Effector CD4-positive, alpha-beta T cell (primary cell): ENCODE data around the gene TMCC3.
"Not testable (repeated sequence)": the region's sequence is repeated elsewhere in the genome, so short reads cannot be mapped to it uniquely, and the experiment has no call there.

Source experiments
- DNase-seq: peaks from one replicate; pipeline ENCODE4 v3.0.0-alpha.2; 2020

The TMCC3 gene

DNA sequence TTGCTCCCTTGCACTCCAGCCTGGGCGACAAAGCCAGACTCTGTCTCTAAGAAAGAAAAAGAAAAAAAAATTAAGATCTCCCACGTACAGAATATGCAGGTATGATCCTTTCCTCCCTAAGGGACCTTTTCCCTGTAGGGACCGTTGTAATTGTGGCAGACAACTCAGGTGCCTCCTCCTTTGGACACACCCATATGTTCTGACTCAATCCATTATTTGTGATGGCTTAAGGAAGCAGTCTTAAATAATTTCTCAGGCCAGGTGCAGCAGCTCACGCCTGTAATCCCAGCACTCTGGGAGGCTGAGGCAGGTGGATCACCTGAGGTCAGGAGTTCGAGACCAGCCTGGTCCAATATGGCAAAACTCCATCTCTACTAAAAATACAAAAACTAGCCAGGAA lies 53.1 kb downstream of the TMCC3 start:
- DNase-seq = no peak

DNA sequence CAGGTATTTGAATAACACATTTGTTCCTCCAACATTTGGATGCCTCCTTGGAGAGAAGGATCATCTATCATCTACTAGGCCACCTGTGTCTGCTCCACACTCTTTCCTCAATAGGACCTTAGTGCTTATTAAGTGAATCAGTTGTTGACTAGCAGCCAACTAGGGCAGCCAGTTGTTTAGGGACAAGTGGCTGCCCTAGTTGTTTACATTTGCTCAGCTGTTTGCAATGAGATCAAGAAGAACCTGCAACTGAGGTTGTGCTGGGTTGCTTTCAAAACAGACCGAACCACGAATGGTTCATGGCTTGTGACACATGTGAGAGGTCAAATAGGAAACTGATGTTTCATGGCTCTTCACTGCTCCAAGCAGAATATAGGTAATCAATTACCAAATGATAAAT lies 53.8 kb downstream of the TMCC3 start:
- no peak for DNase-seq

DNA sequence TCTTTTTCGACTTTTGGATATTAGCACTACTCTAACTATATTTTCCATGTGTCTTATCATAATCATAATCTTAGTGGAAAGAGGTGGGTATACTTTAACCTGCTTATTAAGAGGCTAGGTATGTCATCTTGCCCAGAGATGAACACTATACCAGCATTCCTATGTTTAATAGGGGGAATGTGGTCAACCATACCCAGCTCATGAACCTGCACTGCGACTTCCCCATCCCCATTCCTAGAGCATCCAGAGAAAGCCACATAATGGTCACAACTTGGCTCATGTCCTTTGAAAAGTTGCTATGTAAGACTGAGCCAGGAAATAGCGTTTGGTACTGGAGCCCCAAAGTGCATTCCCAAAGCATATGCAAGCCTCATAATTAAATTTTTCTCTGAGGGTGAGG lies 55.2 kb downstream of the TMCC3 start:
- DNase-seq = no peak

DNA sequence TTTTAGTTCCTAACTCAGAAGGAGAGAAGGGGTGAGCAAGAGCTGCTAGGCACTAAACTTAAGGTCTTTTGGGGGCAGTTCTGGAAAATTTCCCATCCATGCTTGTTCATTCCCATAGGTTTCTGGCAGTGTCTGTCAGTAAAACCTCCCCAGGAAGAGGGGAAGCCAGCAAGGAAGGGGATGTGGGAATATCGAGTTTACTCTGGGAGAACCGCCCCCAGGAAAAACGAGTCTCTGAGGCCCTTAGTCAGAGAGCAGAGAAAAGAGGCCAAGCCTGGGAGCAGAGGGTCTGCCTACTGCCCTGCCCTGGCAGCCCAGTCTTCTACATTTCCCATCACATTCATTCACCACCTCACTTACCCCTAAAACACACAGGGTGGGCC lies 55.9 kb downstream of the TMCC3 start:
- DNase-seq = no peak

DNA sequence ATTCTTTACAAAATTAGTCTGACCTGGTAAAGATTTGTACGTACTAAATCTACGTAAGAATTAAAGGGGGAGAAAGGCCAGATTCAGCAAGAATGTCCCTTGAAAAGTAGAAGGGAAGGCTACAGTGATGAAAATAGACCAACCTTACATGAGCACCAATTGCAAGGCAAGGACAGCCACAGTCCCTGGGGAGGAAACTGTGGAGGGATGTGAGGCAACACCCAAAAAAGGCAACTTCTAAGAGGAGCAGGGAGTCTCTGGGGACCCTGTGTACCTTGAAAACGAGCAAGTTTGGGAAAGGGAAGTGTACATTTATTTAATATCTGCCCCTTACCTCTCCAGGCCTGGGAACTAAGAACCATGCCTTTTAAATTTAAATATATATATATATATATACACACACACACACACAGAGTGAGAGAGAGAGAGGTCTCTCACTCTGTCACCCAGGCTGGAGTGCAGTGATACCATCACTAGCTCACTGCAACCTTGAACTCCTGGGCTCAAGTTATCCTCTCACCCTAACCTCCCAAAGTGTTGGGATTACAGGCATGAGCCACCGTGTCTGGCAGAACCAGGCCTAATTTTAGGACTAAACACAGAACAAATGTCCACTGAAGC lies 56.4 kb downstream of the TMCC3 start:
- no peak for DNase-seq

DNA sequence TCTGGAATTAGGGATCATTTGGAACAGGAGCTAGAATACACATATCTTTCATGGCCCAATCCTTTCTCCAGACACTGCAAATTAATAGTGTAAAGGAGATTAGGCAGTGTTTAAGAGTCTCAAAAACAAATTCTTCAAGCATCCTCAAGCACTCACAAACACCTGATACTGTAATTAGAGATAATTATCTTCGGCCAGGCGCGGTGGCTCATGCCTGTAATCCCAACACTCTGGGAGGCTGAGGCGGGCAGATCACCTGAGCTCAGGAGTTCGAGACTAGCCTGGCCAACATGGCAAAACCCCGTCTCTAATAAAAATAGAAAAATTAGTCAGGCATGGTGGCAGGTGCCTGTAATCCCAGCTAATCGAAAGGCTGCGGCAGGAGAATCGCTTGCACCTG lies 57.6 kb downstream of the TMCC3 start:
- DNase-seq = not testable (repeated sequence)

DNA sequence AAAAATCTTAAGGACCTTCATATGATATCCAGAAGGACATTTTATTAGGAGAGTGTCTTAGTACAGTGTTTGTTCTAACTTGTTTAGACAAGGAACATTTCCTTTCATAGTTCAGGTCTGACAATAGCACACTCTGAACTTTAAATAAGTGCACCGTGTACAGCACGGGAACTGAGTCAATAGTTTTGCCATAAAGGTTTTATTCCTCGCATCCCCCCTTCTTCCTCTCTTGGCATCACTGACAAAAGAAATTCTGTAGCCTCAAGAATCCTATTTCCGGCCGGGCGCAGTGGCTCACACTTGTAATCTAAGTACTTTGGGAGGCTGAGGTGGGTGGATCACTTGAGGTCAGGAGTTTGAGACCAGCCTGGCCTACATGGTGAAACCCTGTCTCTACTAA lies 58.3 kb downstream of the TMCC3 start:
- no peak for DNase-seq

DNA sequence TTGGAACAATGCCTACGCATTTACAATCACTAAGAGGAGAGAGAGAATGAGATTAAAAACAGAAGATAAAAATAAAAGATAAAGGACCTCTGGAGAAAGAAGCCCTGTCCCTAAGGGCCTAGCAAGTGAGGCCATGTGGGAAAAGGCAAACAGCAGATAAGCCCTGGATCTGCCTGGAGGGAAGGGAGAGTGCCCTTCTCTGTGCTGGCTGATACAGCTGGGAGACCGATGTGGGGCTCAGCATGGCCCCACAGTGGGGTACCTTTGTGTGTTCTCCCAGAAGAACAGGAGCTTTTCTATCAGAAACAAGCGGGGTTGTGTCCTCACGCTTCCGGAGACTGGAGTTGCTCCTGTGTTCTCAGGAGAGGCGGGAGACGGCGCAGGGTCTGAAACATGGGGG lies 59.9 kb downstream of the TMCC3 start:
- DNase-seq = no peak

DNA sequence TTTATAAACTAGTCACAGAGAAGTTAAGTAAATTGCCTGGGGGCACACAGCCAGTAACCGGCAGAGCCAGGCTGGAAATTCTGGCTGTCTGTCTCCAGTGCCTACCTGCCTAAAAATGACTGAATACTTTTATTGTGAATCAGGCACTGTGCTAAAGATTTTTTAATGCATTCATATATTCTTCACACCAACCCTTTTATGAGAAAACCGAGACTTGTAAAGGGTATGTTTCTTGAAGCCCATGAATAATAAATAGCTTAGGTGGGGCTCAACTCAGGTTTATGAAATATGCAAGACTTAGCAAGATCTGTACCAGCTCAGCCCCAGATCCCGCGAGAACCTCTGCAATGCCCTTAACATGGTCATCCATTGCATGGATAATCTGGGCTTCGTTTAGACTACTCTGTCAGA lies 60.8 kb downstream of the TMCC3 start:
- no peak for DNase-seq

DNA sequence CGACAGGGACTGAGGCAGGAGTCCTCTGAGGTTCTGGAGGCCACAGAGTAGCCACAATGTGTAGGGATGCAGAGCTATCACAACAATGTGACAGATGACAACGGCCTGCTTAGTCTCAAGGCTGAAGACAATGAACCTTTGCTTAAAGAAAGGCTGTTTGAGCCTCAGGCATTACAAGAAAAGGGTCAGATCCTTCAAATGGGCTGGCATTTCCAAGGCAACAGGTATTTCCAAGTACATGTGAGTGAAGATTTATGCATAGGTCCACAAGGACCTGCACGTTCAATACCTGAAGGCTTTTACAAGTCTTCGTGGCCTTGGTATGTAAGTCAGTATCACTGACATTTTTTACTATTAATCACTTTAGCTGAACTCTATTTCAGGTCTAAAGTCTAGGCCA lies 62.0 kb downstream of the TMCC3 start:
- no peak for DNase-seq

DNA sequence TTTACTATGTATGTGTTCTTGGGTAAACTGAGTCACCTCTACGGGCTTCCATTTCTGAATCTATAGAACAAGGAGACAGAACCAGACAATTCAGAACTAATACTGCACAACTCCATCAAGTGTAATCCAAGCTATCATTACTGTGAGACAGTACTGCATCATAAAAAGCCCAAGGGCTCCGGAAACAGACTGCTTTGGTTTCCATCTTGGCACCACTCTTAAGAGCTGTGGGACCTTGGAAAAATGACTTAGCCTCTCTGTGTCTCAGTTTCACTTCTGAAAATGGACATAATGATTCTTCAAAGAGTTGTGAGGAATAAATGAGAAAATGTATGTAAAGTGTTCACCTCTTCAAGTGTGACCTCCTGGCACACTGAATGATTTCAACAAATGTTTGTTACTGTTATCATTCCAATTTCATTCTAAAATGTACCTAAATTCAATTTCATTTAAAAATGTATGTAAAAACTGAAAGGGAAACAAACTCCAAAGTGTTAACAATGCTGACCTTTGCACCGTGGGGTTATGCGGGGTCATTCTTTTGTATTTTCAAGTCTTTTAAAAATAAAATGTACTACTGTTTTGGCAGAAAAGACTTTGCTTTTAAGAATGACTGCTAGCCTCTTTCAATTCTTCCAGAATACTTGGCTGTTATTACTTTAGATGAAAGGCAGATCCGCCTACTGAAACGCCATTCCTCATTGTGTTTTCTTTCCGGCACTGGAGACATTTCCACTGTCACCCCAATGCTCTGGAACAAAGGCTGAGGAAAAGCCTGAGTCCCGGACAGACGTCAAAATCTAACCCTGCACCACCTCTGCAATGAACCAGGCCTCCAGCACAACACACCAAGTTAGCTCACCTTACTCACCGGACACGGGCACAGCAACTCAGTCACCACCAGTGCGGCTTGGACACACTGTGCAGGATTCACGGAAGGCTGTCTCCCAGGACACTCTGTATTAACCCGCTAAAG lies 62.8 kb downstream of the TMCC3 start:
- no peak for DNase-seq

DNA sequence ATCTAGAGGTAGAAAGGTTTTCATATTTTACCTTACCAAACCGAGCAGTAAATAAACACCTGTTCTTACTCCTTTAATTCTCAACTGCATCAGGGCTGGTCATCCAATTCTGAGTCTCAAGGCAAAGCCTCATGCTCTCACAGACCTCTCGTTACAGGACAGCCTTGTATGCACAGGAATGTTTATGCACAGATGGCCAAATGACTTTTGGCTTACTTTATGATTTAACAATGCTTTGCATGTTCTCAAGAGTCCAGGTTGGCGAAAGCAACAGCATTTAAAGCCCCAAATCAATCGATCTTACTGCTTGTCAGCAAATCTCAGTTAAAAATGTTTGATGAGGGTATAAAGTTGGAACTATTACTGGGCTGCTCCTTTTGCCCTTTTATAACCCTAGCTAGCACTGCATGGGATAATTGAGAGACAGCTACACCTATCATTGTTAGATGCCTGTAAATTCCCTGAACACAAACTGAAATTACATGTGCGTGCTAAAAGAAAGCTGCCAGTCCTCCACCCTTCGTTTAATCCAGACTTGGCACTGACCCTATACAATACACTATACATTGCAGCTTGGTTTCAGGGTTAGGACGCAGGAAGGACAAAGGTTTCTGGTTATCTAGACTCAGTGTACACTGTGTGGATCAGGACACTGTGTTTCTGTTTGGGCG lies 63.6 kb downstream of the TMCC3 start:
- DNase-seq = no peak

DNA sequence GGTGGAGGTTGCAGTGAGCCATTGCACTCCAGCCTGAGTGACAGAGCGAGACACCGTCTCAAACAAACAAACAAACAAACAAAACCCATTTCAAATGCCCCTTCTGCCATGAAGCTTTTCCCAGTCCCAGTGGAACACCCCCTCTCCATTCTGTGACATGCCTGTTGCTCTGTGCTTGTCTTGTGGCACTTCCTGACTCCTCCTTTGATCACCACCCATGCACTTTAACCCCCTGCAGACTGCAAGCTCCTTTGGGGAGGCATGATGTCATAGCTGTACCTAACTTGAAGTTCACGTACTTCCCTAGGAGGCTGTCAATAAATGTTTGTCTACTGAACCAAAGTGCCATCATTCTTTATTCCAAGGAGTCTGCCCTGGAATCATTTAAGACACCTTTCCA lies 64.7 kb downstream of the TMCC3 start:
- no peak for DNase-seq

DNA sequence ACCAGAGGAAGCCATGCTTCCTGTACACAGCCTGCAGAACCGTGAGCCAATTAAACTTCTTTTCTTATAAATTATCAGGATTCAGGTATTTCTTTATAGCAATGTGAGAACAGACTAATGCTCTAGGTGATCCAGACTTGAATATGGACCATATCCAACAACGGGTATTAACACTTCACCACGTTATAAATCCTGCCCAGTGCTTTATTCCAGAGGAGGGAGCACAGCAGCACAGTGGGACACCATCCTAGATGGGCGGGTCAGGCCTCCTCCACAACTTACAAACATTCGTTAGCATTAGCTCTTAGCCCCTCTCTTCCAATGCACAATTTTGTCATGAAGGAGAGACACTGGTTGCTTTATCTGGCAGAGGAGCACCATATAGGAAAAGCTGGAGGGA lies 66.0 kb downstream of the TMCC3 start:
- no peak for DNase-seq

DNA sequence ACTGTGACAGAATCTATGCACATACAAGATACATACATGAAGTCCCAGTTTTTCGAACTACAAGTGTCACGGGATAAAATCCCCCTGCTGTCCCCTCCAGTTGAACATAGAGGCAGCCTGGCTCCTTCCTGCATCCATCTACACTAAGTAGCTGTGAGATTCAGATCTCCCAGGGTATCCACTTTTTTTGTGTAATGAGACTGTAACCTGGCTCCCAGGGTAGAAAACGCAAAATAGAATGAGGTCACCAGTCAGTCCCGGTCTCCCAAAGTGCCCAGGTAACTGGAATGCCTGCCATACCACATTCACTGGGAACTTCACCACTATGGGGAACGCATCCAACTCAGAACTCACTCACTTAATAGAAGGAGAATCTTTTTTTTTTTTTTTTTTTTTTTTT lies 67.8 kb downstream of the TMCC3 start:
- DNase-seq = no peak

DNA sequence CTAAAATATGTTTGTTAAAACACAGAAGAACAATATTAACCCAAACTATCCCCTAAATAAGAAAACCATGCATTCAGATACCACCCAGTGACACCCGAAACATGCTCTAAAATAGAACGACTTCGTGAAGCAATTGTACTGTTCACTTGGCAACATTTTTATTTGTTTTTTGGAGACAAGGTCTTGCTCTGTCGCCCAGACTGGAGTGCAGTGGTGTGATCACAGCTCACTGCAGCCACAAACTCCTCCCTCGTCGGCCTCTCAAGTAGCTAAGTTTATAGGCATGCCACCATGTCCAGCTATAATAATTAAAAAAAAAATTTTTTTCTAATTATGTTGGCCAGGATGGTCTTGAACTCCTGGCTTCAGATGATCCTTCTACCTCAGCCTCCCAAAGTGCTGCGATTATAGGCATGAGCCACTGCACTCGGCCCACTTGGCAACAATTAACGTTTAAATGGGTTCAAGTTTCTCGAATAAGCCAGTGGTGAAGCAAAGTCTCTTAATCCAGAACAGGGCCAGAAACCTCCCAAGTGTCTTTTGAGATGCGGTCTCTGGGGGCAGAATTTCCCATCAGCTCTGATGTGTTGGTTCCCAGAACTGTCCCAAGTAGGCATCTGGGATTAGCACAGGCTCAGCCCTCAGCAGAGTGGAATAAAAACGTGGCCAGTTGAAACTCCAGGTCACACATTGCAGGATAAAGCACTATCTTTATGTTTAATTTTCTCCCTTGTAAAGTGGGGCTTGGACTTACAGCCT lies 74.5 kb downstream of the TMCC3 start:
- no peak for DNase-seq

DNA sequence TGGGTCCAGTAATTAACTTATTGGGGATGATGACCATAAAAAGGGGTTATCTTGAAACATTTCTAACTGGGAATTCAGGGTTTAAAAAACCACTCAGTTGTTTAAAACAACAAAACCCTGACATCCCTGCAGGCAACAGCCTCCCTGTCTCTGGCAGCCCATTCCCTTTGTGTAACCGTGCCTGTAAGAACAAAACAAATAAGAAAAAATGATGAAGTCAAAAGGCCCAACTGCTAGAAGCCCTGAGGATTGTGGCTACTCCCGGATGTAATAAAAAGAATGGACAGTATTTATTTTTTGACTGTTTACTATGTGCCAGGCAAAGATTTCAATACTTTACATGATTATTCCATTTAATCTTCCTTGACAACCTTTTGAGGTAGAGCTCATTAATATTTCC lies 75.3 kb downstream of the TMCC3 start:
- DNase-seq = no peak

DNA sequence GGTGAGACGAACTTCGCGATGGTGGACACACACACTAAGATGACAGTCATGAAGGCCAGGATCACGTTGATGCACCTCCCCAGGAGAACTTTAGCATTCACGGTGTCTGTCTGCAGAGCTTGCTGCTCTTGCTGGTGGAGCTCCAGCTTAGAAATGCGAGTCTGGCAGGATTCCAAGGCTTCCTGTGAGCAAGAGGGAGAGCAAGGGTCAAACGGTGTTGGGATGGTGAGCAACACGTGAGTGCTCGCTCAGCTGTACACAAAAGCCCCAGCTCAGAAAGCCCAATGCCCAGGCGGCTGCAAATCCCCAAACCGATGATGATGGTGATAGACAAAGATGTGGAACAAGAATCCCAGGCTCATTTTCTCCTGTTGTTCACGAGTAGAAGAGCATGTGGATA lies 78.8 kb downstream of the TMCC3 start:
- DNase-seq = no peak

DNA sequence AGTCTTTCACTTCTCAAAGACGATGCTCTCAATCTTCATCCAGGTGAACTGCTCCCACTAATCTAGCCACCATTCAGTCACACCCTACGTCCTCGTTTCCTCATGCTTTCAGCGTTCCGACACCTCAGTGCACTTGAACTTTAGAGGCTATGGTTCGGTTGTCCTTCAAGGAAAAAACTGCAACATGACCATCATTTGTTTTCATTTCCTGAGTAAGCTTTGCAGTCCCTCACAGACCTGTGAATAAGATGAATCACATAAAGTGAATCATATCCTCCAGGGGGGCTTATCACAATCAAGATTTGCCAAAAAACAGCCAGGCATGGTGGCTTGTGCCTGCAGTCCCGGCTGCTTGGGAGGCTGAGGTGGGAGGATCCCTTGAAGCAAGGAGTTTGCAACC lies 80.2 kb downstream of the TMCC3 start:
- DNase-seq = no peak

DNA sequence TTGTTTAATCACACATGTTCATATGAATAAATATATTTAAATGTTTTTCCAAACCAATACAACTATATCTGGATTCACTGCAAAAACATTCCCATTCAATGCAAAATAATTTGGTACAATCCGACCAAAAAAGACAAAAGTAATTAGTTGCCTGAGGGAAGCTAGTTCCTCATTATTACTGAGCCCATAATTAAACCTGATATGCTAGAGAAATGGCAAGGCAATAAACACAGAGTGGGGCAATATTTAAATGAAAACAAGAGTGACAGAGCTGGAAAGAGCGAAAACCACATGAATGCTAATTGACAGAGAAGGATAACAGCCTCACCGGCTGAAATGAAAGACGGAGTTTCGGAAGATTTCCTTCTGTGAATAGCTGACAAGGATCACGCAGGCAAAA lies 82.6 kb downstream of the TMCC3 start:
- no peak for DNase-seq

DNA sequence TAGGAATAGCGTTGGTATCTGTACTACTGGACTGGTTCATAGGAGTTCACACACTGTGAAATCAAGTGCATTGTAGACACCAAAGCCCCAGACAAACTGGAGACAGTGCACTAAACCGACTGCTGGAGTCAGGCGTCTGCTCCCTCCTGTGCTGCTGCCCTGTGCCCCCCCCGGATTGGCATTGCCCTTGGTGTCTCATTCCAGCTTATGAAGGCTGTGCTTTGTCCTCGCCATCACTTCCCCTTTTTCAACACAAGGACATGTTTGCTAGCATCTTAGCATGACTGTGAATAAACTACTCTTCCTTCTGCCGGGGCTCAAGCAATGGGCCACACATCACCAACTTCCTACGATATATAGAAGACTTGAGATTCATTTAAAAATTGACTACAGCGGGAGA lies 84.0 kb downstream of the TMCC3 start:
- no peak for DNase-seq

DNA sequence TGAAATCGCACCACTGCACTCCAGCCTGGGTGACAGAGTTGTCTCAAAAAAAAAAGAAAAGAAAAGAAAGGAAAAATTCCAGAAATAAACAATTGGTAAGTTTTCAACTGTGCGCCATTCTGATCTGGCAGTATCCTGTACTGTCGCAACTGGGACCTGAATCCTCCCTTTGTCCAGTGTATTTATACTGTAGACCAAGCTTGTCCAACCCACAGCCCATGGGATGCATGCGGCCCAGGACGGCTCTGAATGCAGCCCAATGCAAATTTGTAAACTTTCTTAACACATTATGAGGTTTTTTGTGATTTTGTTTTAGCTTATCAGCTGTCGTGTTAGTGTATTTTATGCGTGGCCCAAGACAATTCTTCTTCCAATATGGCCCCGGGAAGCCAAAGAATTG lies 84.7 kb downstream of the TMCC3 start:
- DNase-seq = no peak

DNA sequence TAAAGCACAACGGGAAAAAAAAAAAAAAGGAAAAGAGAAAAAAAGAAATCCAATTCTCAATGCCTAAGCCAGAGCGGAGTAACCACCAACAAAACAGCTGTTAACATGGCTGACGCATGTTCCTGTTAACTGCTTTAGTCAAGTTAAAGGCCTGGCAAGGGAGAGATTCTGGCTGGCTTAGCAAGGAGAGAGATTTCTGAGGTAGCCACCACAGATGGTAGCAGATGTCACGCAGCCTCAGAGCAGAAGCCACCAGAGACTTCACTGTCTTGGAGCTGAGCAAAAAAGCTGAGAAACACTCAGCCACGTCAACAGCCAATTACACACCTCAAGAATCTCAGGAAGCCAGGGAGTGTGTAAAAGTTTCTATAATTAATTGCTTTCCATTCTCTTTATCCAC lies 87.1 kb downstream of the TMCC3 start:
- DNase-seq = no peak
